Activated T-helper 1 cell treated with anti-CD3 and anti-CD28 coated beads, Interleukin-12 subunit alpha, Interleukin-12 subunit beta, Interleukin-2, Interleukin-4 antibody, amounts not matched to agents 30 ng/mL and 10 ng/mL and 1 ng/mL, durations not matched to agents 14 hours and 24 hours and 36 hours (primary cell): ENCODE results near the gene ANKRD16. TPM values are rescaled to one million over a fixed set of nuclear protein-coding genes. Genes with fewer than 3 reads are reported as not detected.
"Not testable (repeated sequence)": the region's sequence is repeated elsewhere in the genome, so short reads cannot be mapped to it uniquely, and the experiment has no call there.

Experiments used
- DNase-seq: peaks from one replicate; pipeline ENCODE4 v3.0.0; 2021; ENCODE audit warnings: low spot score
- H3K27ac Mint-ChIP-seq: one replicate; pipeline ENCODE4 v1.8.0; 2021; ENCODE audit warnings: mild to moderate bottlenecking, mixed read lengths
- H3K27me3 Mint-ChIP-seq: one replicate; pipeline ENCODE4 v1.8.0; 2022; ENCODE audit warnings: mild to moderate bottlenecking, moderate library complexity, mixed read lengths; ENCODE audit not compliant: insufficient read depth
- H3K36me3 Mint-ChIP-seq: one replicate; pipeline ENCODE4 v1.8.0; 2021; ENCODE audit warnings: low read depth, mixed read lengths
- H3K4me1 Mint-ChIP-seq: one replicate; pipeline ENCODE4 v1.8.0; 2021; ENCODE audit warnings: low read depth, mixed read lengths
- H3K4me3 Mint-ChIP-seq: one replicate; pipeline ENCODE4 v1.8.0; 2021; ENCODE audit warnings: mild to moderate bottlenecking, moderate library complexity, mixed read lengths
- H3K9me3 Mint-ChIP-seq: one replicate; pipeline ENCODE4 v1.8.0; 2021; ENCODE audit warnings: mixed read lengths
- intact Hi-C: fragments of 100-400 bp; cut with micrococcal nuclease; formaldehyde crosslinking; loops from one replicate; pipeline ENCODE4 v1.15.1; 2024
- total RNA-seq: library from RNA; stranded (reverse); gene quantifications from 2 replicates; pipeline ENCODE4 v1.2.3, GENCODE V29; 2022

Gene ANKRD16
- total RNA-seq, 1 donor from 2014 or later: 11.3 TPM

- no peaks in the 10 kb centered on the region for H3K36me3 Mint-ChIP-seq
- H3K27ac Mint-ChIP-seq: no peak overlapping the region
- no peak for DNase-seq
- H3K27me3 Mint-ChIP-seq: peaks cover 2% of the 10 kb centered on the region
- no peaks in the 10 kb centered on the region for H3K4me1 Mint-ChIP-seq
- intact Hi-C loops: no loop called here
- no peak overlapping the region for H3K4me3 Mint-ChIP-seq
- H3K9me3 Mint-ChIP-seq: no peaks in the 10 kb centered on the region
Observed at GRCh38 chr10:5835446-5836095, 54.1 kb downstream of the ANKRD16 start.

GRCh38 chr10:5833814-5834213, 55.9 kb downstream of the ANKRD16 start:
- no peak for DNase-seq
- no peak overlapping the region for H3K4me3 Mint-ChIP-seq
- no peak overlapping the region for H3K27ac Mint-ChIP-seq
- no peaks in the 10 kb centered on the region for H3K4me1 Mint-ChIP-seq
- H3K27me3 Mint-ChIP-seq: peaks cover 2% of the 10 kb centered on the region
- no peaks in the 10 kb centered on the region for H3K9me3 Mint-ChIP-seq
- intact Hi-C loops: no loop called here
- H3K36me3 Mint-ChIP-seq: no peaks in the 10 kb centered on the region

- Mint-ChIP-seq H3K9me3 (no peaks in the 10 kb centered on the region), H3K36me3 (no peaks in the 10 kb centered on the region), H3K27me3 (peaks cover 2% of the 10 kb centered on the region), H3K4me3 (no peak overlapping the region), H3K27ac (no peak overlapping the region), H3K4me1 (no peaks in the 10 kb centered on the region)
- intact Hi-C loops: no loop called here
- DNase-seq: no peak
Observed at GRCh38 chr10:5832946-5833345, 56.7 kb downstream of the ANKRD16 start.

GRCh38 chr10:5831446-5831782, 58.3 kb downstream of the ANKRD16 start:
- intact Hi-C loops: no loop called here
- no peaks in the 10 kb centered on the region for H3K36me3 Mint-ChIP-seq
- H3K4me3 Mint-ChIP-seq: no peak overlapping the region
- H3K4me1 Mint-ChIP-seq: no peaks in the 10 kb centered on the region
- no peak for DNase-seq
- H3K27me3 Mint-ChIP-seq: no peaks in the 10 kb centered on the region
- H3K9me3 Mint-ChIP-seq: no peaks in the 10 kb centered on the region
- H3K27ac Mint-ChIP-seq: no peak overlapping the region

- H3K27ac Mint-ChIP-seq: no peak overlapping the region
- no peaks in the 10 kb centered on the region for H3K9me3 Mint-ChIP-seq
- DNase-seq: no peak
- H3K4me1 Mint-ChIP-seq: no peaks in the 10 kb centered on the region
- no peaks in the 10 kb centered on the region for H3K27me3 Mint-ChIP-seq
- no peak overlapping the region for H3K4me3 Mint-ChIP-seq
- intact Hi-C loops: no loop called here
- no peaks in the 10 kb centered on the region for H3K36me3 Mint-ChIP-seq
Observed at GRCh38 chr10:5830629-5831445, 58.9 kb downstream of the ANKRD16 start.

- H3K36me3 Mint-ChIP-seq: no peaks in the 10 kb centered on the region
- no peak overlapping the region for H3K4me3 Mint-ChIP-seq
- H3K9me3 Mint-ChIP-seq: no peaks in the 10 kb centered on the region
- H3K27me3 Mint-ChIP-seq: no peaks in the 10 kb centered on the region
- no peak for DNase-seq
- H3K27ac Mint-ChIP-seq: no peak overlapping the region
- intact Hi-C loops: no loop called here
- no peaks in the 10 kb centered on the region for H3K4me1 Mint-ChIP-seq
Observed at GRCh38 chr10:5829267-5829666, 60.4 kb downstream of the ANKRD16 start.

GRCh38 chr10:5828725-5829124, 61.0 kb downstream of the ANKRD16 start:
- DNase-seq: no peak
- no peak overlapping the region for H3K27ac Mint-ChIP-seq
- intact Hi-C loops: no loop called here
- no peaks in the 10 kb centered on the region for H3K9me3 Mint-ChIP-seq
- no peak overlapping the region for H3K4me3 Mint-ChIP-seq
- H3K36me3 Mint-ChIP-seq: no peaks in the 10 kb centered on the region
- no peaks in the 10 kb centered on the region for H3K4me1 Mint-ChIP-seq
- H3K27me3 Mint-ChIP-seq: no peaks in the 10 kb centered on the region

- Mint-ChIP-seq H3K4me3 (no peak overlapping the region), H3K27ac (no peak overlapping the region), H3K36me3 (no peaks in the 10 kb centered on the region), H3K4me1 (no peaks in the 10 kb centered on the region), H3K27me3 (no peaks in the 10 kb centered on the region), H3K9me3 (no peaks in the 10 kb centered on the region)
- intact Hi-C loops: no loop called here
- no peak for DNase-seq
Observed at GRCh38 chr10:5827841-5828240, 61.9 kb downstream of the ANKRD16 start.

GRCh38 chr10:5826511-5826910, 63.2 kb downstream of the ANKRD16 start:
- DNase-seq, H3K9me3 Mint-ChIP-seq, H3K4me1 Mint-ChIP-seq, H3K36me3 Mint-ChIP-seq, H3K27ac Mint-ChIP-seq, H3K27me3 Mint-ChIP-seq, H3K4me3 Mint-ChIP-seq, intact Hi-C loops: not testable (repeated sequence)

GRCh38 chr10:5818894-5819293, 70.8 kb downstream of the ANKRD16 start:
- H3K9me3 Mint-ChIP-seq: peaks cover 6% of the 10 kb centered on the region
- H3K27ac Mint-ChIP-seq: no peak overlapping the region
- H3K27me3 Mint-ChIP-seq: no peaks in the 10 kb centered on the region
- H3K4me1 Mint-ChIP-seq: peaks cover 51% of the 10 kb centered on the region
- DNase-seq: no peak
- intact Hi-C loops: loop anchor here (10.0 kb wide), 5 partner anchors 266 to 994 kb away; partner anchors contain the start of genes AKR1E2 and RBM17
- H3K4me3 Mint-ChIP-seq: no peak overlapping the region
- peaks cover 13% of the 10 kb centered on the region for H3K36me3 Mint-ChIP-seq

GRCh38 chr10:5818048-5818331, 71.7 kb downstream of the ANKRD16 start:
- no peak overlapping the region for H3K4me3 Mint-ChIP-seq
- no peak for DNase-seq

GRCh38 chr10:5817322-5818047, 72.2 kb downstream of the ANKRD16 start:
- intact Hi-C loops: loop anchor here (10.0 kb wide), 5 partner anchors 267 to 993 kb away; partner anchors contain the start of genes AKR1E2 and RBM17
- DNase-seq: no peak
- H3K36me3 Mint-ChIP-seq: peaks cover 13% of the 10 kb centered on the region
- peaks cover 6% of the 10 kb centered on the region for H3K9me3 Mint-ChIP-seq
- H3K27ac Mint-ChIP-seq: peak overlapping the region; percentile 78
- H3K4me3 Mint-ChIP-seq: no peak overlapping the region
- H3K4me1 Mint-ChIP-seq: peaks cover 51% of the 10 kb centered on the region
- no peaks in the 10 kb centered on the region for H3K27me3 Mint-ChIP-seq

More at GRCh38 chr10:5818048-5818331, 71.7 kb downstream of the ANKRD16 start:
- peaks cover 6% of the 10 kb centered on the region for H3K9me3 Mint-ChIP-seq
- H3K4me1 Mint-ChIP-seq: peaks cover 51% of the 10 kb centered on the region
- peak overlapping the region; percentile 78 for H3K27ac Mint-ChIP-seq
- intact Hi-C loops: loop anchor here (10.0 kb wide), 5 partner anchors 267 to 993 kb away; partner anchors contain the start of genes AKR1E2 and RBM17
- H3K27me3 Mint-ChIP-seq: no peaks in the 10 kb centered on the region
- peaks cover 13% of the 10 kb centered on the region for H3K36me3 Mint-ChIP-seq

GRCh38 chr10:5816170-5816569, 73.5 kb downstream of the ANKRD16 start:
- Mint-ChIP-seq H3K4me1 (peaks cover 65% of the 10 kb centered on the region), H3K27me3 (no peaks in the 10 kb centered on the region), H3K4me3 (no peak overlapping the region), H3K36me3 (peaks cover 16% of the 10 kb centered on the region), H3K9me3 (peaks cover 6% of the 10 kb centered on the region), H3K27ac (peak overlapping the region; percentile 38)
- no peak for DNase-seq
- intact Hi-C loops: loop anchor here (10.0 kb wide), 5 partner anchors 269 to 991 kb away; partner anchors contain the start of genes AKR1E2 and RBM17
